HG03342 (cell line): ENCODE results near the gene L3MBTL3.
A peak's percentile ranks its signal among the peaks of the same experiment; 100 is the strongest.

Source experiments
- ATAC-seq: cut with Tn5 transposase; IDR thresholded peaks from one replicate; pipeline ENCODE4 v1.9.1; 2021; ENCODE audit warnings: mild to moderate bottlenecking, moderate library complexity; ENCODE audit not compliant: unreplicated experiment

Gene L3MBTL3

DNA sequence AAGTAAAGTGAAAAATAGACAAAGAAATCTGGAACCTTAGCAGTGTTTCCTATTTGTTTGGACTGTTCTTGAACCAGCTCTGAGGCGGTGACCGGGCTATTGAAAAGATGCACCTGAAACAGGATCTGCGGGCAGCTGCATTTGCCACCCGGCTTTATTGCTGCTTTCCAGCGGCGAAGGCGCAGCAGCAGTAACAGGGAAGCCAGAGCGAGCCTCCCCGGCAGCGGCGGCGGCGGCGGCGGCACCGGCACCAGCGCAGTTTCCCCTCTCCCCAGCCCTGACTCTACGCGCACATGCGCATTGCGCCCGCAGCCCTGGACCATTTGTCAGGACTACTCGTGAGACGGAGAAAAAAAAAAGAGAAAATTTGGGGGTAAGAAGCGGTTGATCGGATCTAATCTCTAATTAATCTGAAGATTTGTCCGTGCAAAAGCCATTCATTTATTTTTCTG lies at the start of gene L3MBTL3:
Gene L3MBTL3 (plus strand): TSS at position 290 of the 452 bp plus-strand sequence. CDS start 24,119 bp downstream, outside the sequence.
- peak; percentile 66 for ATAC-seq

DNA sequence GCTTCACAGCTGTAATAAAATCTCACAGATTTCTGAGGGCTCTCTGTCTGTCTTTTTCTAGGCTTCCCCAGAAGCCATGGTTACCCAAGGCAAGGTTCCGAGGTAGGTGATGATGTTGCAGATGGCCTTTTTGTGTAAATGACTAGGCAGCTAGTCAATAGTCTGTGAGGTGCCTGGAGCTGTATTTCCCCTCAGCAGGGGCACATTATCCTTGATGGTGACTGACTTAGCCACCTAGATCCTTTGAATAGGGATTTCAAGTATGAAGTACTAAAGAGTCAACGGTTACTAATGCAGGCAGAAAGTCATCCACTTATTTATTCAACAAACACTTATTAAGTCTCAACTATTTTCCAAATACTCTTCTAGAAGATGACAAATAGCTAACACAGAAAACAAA lies 49.3 kb upstream of the L3MBTL3 start:
- ATAC-seq = no peak

DNA sequence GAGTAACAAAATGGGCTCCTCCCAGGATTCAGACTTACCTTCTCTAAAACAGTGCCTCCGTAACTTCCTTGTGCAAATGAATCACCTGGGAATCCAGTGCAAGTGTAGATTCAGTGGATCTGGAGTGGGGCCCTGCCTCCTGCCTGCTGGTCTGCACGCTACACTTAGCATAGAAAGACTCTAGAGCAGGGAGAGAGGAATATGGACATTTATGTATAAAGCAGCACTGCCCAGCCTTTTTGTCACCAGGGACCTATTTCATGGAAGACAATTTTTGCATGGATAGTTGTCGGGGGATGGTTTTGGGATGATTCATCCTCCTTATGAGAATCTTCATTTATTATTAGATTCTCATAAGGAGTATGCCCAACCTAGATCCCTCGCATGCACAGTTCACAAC lies 42.3 kb upstream of the L3MBTL3 start:
- no peak for ATAC-seq

DNA sequence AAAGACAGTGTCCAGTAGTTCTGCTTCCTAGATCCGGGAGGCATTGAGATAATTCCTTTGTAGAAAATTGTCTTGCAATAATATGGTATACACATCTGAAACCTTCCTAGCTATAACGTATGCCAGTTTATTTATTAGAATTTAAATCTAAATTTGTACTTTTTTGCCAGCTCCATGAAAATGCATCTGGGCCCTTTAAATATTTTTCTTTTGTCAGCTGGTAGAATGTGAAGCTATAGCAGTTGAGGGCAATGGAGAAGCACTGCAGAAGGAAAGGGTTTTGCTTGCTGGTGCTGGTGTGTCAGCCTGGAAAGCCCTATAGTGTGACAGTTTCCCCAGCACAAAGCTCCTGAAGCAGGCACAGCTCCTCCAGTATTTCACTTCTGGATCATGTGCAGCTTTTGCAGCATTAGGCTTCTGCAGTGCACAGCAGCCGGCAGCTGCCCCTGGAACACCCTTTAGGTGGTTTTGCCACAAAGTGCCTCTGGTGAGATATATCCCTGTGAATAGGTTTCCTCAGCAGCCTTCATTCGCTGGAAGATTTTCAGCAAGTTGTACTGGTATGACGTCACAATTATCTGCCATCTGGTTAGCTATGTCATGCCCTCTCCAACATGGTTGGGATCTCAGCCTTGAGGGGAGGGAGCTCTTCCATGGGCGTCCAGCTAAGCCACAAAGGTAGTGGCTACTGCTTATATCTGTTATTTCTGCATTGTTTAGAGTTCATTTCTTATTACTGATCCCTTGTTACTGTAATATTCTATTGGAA lies 40.0 kb upstream of the L3MBTL3 start:
- ATAC-seq = no peak

DNA sequence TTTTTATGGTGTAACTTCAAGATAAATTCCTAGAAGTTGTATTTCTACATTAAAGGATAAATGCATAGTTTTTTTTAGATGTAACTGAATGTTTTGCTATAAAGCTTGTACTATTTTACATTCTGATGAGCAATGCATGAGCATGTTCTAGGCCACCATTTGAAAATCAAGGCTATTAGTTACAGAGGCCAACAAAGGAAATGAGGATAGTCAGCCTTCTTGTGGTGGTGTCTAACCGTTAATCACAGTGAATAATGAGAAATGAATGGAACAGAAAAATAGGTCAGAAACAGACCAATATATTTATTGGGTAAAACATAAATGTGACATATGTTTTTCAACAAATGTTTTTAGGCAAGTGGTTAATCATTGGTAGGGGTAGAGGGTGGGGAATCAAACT lies 37.6 kb upstream of the L3MBTL3 start:
- no peak for ATAC-seq

DNA sequence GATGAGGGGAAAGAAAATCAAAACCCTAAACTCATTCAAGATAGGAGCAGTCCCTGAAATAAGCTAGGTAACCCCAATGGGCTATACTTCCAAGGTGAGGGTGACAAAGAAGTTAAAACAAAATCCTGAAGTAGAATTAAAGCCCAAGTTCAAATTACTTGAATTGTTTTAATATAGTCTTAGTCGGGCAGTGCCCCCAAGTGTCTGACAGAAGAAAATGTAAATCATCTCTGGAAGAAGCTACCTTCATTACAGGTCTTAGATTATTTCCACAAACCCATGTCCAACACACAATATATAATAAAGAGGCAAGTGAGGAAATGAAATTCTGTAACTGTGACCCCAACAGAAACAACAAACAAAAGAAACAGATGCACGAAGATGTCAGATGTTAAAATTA lies 36.8 kb upstream of the L3MBTL3 start:
- no peak for ATAC-seq

DNA sequence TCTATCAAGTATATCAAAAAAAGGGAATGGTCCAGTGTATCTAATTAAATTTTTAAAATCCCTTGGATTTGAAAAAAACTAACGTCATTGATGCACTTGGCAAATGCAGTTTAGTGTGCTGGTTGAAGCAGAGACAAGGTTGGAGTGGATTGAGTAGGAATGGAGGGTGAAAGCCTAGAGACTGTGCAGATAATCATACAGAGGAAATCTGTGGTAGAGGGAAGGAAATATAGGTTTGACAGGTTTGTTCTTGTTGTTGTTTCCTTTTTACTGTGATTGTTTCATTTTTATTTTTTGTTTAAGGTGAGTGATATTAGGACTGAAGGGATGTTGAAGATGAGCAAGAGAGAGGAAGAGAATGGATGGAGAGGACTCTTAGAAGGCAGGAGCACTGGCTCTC lies 29.0 kb upstream of the L3MBTL3 start:
- no peak for ATAC-seq

DNA sequence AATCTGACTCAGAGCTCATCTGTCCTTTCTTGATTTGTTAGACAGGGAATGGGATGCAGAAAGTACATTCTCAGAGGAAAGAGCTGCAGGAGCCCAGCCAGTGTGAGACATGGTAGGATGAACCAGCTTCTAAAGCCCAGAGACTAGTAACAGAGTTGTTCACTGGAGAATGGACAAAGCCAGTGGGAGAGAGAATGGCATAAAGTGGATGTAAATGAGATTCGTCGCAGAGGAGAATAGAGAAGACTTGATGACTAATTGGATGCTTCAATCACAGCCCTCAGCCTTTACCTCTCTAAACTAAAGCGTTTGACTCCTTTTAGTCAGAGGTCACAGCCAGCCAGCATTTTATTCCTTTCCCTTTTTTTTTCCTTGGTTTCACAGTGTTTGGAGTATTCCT lies 25.5 kb upstream of the L3MBTL3 start:
- ATAC-seq = no peak

DNA sequence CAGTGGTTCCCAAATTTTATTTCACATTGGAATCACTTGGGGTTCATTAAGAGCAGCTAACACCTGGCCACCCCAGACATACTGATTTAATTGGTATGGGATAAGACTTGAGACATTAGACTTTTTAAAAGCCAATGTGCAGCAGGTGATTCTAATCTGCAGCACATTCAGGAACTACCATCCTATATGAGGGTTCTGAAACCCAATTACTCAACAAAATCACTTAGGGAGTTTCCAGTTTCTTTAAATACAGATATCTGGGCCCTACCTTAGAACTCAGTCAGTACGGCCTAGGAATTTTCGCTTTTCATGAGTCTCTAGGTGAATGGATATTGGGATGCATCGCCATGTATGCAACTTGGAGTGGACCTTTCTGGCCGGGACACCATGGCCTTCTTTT lies 24.0 kb upstream of the L3MBTL3 start:
- ATAC-seq = no peak

DNA sequence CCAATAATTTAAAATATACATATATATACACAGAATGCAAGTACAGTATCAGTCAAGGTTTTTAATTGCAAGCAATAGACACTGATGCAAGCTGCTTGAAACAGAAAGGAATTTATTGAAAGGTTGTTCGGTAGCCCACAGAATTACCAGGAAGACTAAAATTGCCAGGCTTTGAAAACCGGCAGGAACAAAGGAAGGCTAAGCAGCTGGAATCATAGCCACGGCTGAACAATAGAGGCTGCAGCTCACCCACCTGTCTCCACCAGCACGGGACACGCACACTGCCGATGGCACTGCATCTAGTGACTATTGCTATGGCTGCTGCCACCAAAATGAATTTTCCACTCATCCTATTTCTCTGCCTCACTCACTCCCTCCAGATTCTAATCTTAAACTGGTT lies 22.0 kb upstream of the L3MBTL3 start:
- ATAC-seq = no peak

DNA sequence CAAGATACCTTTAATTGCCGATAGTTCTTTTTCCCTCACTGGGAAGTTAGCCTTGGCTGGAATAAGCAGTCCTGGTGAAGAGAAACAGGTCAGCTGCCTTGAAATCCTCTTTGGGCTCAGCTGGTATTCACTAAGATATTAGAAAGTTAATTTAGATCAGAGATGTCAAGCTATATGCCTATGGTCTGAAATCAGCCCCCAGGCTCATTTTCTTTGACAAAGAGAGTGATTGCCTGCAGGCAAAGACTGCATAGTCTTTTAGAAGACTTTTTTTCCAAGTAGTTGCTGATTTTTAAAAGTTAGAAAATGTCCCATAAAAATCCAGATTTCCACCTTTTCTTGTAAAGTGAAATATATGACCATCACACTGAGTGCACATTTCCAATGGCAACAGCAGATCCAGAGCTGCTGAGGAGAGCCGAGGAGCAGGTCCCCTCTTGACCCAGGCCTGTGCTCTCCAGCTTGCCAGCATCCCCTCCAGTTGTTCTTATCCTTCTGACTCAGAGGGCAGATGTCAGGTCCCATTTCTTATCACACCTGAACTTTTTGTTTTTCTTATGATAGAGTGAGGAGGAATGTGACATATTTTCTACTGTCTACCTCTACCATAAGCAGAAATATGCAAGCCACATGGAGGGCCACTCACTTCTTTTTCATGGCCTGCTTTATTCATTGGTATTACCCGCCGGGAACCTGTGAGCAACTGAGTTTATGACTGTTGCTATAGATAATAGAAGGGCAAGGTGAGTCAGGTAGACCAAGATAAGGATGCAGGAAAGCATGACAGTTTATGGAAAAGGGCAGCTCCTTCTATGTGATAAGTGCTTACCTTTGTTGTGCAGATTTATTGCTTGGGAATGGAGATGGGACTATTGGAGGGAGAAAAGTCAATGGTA lies 17.6 kb upstream of the L3MBTL3 start:
- ATAC-seq = no peak

DNA sequence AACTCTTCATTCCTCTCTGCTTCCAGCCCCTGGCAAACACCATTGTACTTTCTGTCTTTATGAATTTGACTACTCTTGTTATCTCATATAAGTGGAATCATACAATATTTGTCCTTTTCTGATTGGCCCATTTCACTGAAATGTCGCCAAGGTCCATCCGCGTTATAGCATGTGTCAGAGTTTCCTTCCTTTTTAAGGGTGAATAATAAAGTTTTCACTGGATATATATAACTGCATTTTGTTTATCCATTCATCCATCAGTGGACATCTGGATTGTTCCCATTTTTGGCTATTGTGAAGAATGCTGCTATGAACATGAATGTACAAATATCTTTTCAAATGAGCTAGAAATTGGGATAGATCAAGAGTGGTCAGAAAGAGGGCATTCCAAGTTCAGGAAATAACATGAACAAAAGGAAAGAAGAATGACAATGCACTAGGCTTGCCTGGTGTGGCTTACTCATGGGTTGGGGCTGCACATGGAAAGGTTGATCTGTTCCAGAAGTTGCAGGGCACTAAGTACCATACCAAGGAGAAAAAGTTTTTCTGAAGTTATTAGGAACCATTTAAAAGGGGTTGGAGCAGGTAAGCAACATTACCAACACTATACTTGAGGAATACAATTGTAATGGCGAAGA lies 10.0 kb upstream of the L3MBTL3 start:
- no peak for ATAC-seq

DNA sequence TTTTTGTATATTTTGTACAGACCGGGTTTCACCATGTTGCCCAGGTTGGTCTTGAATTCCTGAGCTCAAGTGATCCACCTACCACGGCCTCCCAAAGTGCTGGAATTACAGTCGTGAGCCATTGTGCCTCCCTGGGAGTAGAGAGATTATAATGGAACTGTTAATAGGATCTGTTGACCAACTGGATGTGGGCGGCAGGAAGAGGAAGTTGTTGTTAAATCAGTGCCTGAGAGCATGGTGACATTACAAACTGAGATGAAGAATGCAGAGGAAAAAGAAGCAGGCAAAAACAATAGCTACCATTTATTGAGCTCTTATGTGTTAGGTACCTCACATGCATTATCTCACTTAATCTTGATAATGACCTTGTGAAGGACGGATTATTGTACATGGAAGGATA lies 9.2 kb upstream of the L3MBTL3 start:
- ATAC-seq = no peak

DNA sequence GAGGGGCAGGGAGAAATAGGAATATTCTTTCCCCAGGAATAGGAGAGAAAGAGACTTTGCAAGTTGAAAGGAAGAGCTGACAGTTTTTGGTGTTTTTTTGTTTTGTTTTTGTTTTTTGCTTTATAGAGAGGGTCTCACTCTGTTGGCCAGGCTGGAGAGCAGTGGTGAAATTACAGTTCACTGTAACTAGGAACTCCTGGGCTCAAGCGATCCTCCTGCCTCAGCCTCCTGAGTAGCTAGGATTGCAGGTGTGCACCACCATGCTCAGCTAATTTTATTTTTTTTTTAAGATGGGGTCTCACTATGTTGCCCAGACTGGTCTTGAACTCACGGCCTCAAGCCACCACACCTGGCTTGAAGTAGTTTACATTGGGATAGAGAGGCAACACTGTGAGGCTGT lies 8.0 kb upstream of the L3MBTL3 start:
- ATAC-seq = no peak

DNA sequence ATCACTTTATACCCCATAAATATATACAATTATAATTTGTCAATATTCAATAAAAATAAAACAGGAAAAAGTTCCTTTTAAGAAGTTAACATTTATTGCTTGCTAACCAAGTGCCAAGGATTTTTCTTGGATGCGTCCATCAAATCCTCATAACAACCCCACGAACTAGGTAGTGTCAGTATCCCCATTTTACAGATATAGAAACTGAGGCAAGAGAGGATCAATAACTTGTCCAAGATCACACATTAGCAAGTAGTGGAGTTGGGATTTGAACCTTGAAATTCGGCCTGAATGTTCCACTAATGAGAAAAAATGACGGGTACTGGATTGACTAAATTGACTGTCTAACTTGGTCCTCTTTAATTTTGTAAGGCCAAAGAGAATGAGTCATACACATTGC lies 5.7 kb upstream of the L3MBTL3 start:
- ATAC-seq = no peak

DNA sequence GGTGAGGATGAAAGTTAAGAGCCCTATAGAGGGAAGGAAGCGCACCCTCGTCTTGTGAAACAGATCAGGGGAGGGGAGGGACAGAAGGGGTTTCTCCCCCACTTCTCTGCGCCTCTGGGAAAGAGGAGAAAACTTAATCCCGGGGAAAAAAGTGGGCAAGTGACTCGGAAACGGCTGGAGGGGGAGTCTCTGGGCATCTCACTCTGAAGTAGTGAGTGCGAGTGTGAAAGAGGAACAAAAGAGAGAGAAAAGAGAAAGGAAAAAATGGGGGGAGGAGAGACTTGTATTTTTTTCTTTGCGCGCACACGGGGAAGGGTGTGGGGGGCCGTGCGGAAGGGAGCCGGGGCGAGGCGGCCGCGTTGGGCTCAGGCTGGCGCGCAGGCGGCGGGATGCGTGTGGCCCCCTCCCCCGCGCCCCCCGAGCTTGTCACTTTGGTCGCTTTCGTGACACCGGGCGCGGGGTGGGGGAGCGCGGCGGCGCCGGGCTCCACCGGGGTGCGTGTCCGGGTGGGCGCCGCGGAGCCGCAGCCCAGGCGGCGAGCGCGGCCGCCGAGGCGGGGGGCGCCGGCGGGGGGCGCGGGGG lies 454 bp downstream of the L3MBTL3 start:
- peak; percentile 19 for ATAC-seq

DNA sequence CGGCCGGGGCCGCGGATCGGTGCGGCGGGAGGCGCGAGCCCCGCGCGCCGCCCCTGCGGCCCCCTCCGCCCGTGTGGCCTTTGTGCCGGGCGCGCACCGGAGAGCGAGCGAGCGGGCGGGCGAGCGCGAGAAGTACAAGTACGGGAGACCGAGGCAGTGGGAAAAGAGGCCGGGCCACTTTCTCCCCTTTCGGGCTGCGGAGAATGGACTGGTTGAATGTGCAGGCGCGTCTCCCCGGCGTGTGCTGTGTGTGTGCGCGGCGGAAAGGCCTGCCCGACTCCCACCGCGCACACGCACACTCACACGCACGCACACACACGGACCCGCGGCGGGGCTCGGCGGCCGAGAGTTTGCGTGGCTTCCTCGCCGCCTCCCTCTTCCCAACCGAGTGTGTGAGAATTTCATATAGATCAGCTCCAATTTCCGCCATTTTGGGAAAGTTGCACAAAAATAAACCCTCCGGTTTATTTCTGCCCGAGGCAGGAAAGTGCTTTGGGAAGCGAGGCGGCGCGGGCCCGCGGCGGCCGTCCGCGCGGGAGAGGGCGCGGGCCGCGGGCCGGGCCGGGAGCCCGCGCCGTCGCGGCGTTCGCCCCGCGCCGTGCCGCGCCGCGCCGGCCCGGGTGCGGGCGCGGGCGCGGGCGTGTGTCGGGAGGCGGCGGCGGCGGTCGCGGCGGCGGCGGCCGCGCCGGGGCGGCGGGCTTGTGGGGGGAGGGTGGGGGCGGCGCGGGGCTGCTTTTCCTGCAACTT lies 1.1 kb downstream of the L3MBTL3 start:
- peak; percentile 12 for ATAC-seq

DNA sequence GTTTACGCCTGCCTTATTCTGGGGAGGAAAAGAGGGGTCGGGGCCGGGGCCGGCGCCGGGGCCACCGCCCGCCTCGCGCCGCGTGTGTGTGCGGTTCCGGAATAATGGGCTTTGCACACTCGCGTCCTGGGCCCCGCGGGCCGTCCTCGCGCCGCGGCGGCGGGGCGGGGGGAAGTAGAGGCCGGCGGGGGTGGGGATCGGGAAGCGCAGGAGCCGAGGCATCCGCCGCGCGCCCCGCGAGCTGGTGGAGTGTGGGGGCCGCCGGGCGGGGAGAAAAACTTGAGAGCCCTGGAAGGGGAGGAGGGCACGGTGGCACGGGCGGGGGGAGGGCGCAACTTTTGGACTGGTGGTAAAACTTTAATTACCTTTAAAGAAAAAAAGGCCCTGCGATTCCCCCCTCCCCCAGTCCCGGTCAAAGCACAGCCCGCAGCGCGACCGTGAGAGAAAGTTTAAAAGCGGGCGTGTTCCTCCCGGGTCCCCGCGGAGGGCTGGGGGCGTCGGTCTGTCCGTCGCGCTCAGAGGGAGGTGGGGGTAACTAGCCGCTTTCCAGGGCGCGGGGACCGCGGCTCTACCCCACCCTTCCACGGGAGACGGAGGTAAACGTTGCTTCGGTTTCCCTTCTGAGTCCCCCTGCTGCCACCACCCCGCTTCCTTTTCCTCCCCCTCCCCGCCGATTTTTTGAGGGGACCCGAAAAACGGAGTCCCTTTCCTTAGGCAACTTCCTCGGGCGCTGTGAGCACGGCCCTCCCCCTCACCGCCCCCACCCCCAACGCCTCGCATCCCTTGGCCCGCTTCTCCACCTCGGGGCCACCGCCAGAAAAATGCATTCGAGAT lies 1.9 kb downstream of the L3MBTL3 start:
- no peak for ATAC-seq

DNA sequence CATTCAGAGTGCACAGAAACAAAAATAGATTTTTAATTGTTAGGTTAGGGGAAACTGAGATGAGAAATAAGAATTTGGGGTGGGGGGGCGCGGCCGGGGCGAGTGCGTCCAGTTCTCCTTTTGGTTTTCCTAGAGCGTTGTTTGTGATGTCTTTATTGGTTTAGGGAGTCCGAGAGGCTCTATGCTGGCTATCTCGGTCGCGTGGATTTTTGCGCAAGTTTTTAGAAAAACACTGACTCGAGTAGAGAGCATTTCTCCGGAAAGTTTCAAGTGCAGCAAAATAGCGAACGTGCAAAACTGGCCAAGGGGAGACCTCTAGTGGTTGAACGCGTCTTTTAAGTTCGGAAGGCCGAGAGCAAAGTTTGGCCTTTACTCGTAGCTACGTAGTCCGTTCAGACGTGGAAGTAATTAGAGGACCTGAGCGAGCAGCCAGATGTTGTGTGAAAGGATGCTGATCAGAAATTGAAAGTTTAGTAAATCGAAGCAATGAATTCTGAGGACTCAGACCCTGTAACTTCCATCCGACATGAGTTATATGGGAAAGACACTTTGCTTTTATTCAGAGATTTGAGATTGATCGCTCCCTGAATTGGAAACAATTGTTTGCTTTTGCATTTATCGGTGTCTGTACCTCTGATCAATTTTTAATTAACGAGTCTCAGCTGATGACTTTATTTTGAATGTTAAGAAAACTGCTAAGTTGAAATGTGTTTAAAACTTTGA lies 2.7 kb downstream of the L3MBTL3 start:
- peak; percentile 60 for ATAC-seq
